ENCODE measurements around the gene NCOA3. TPM values are rescaled to one million over a fixed set of nuclear protein-coding genes. Genes with fewer than 3 reads are reported as not detected.
A peak's percentile ranks its signal among the peaks of the same experiment; 100 is the strongest.

Gene NCOA3
- total RNA-seq, 1 donor from 2014 or later, result 45.9 TPM

- Mint-ChIP-seq H3K36me3 (peaks cover 1% of the 10 kb centered on the region), H3K27ac (no peak overlapping the region), H3K27me3 (ENCODE audit: low read depth) (no peaks in the 10 kb centered on the region), H3K4me3 (no peak overlapping the region), H3K4me1 (peaks cover 29% of the 10 kb centered on the region), H3K9me3 (no peaks in the 10 kb centered on the region)
- TF ChIP-seq, protein P1, sequence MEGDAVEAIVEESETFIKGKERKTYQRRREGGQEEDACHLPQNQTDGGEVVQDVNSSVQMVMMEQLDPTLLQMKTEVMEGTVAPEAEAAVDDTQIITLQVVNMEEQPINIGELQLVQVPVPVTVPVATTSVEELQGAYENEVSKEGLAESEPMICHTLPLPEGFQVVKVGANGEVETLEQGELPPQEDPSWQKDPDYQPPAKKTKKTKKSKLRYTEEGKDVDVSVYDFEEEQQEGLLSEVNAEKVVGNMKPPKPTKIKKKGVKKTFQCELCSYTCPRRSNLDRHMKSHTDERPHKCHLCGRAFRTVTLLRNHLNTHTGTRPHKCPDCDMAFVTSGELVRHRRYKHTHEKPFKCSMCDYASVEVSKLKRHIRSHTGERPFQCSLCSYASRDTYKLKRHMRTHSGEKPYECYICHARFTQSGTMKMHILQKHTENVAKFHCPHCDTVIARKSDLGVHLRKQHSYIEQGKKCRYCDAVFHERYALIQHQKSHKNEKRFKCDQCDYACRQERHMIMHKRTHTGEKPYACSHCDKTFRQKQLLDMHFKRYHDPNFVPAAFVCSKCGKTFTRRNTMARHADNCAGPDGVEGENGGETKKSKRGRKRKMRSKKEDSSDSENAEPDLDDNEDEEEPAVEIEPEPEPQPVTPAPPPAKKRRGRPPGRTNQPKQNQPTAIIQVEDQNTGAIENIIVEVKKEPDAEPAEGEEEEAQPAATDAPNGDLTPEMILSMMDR (IDR thresholded peaks at IDR 0.05; ENCODE audit: unreplicated experiment), result no peak
- DNase-seq (ENCODE audit: low spot score in 2 of 2, unreplicated experiment in 2 of 2), result no peak
Observed at GRCh38 chr20:47660983-47661700, 159.5 kb downstream of the NCOA3 start.

GRCh38 chr20:47661714-47662113 is 160.0 kb downstream of the NCOA3 start:
- Mint-ChIP-seq H3K9me3 (no peaks in the 10 kb centered on the region), H3K36me3 (peaks cover 1% of the 10 kb centered on the region)

DNA sequence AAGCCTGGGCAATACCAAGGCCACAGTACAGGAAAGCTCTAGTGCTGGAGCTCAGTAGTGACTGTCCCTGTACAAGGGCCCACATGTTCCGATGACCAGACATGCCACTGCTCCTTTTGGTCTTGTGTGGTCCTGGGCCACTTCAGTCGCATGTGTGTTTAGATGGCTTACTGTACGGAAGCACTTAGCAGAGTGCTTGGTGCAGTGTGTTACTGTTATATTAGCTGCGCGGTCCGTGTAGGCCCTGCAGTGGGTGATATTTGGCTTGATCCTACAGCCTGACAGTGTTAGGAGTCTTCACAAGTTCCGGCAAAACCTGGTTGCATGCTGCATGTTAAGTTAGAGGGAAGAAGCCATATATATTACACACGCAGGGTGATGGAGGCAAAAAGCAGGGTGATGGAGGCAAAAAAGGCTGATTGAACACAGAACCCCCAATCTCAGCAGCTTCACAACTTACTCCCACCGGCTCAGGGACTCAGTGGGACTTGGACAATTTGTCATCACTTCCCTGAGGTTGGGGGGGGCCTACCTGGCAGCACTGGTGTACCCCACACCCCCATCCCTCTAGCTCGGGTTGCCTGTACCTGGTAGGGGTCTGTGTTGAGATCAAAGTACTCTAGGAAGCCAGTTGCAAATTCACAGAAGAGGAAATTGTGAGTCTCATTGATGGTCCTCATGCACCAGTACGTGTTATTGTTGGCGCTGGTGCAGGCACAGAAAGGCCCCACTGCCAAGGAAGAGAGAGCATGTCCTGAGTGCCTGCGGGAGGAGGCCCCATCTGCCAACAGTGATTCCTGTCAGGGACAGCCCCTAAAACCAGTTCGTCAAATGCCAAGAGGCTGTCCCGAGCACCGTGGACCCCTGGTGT is 161.0 kb downstream of the NCOA3 start:
- H3K4me1 Mint-ChIP-seq, result peaks cover 25% of the 10 kb centered on the region
- peaks cover 1% of the 10 kb centered on the region for H3K36me3 Mint-ChIP-seq
- H3K4me3 Mint-ChIP-seq, result no peak overlapping the region
- no peaks in the 10 kb centered on the region for H3K9me3 Mint-ChIP-seq
- no peak for DNase-seq (ENCODE audit: low spot score in 2 of 2, unreplicated experiment in 2 of 2)
- TF ChIP-seq, protein P1 (IDR thresholded peaks at IDR 0.05; ENCODE audit: unreplicated experiment), result no peak
- H3K27me3 Mint-ChIP-seq (ENCODE audit: low read depth), result no peaks in the 10 kb centered on the region
- no peak overlapping the region for H3K27ac Mint-ChIP-seq

More at GRCh38 chr20:47661714-47662113, 160.0 kb downstream of the NCOA3 start:
- no peak overlapping the region for H3K27ac Mint-ChIP-seq
- H3K27me3 Mint-ChIP-seq (ENCODE audit: low read depth), result no peaks in the 10 kb centered on the region
- TF ChIP-seq, protein P1 (IDR thresholded peaks at IDR 0.05; ENCODE audit: unreplicated experiment), result no peak
- no peak overlapping the region for H3K4me3 Mint-ChIP-seq
- peaks cover 25% of the 10 kb centered on the region for H3K4me1 Mint-ChIP-seq
- DNase-seq (ENCODE audit: low spot score in 2 of 2, unreplicated experiment in 2 of 2), result no peak

- H3K27me3 Mint-ChIP-seq (ENCODE audit: low read depth), result no peaks in the 10 kb centered on the region
- TF ChIP-seq, protein P1 (IDR thresholded peaks at IDR 0.05; ENCODE audit: unreplicated experiment), result peak; percentile 96
- H3K4me3 Mint-ChIP-seq, result no peak overlapping the region
- H3K27ac Mint-ChIP-seq, result peak overlapping the region; percentile 53
- peak; percentile 67 to 93 for DNase-seq (ENCODE audit: low spot score in 2 of 2, unreplicated experiment in 2 of 2)
- H3K36me3 Mint-ChIP-seq, result peaks cover 1% of the 10 kb centered on the region
- H3K9me3 Mint-ChIP-seq, result no peaks in the 10 kb centered on the region
- H3K4me1 Mint-ChIP-seq, result peaks cover 22% of the 10 kb centered on the region
Observed at GRCh38 chr20:47663354-47664067, 161.8 kb downstream of the NCOA3 start.

DNA sequence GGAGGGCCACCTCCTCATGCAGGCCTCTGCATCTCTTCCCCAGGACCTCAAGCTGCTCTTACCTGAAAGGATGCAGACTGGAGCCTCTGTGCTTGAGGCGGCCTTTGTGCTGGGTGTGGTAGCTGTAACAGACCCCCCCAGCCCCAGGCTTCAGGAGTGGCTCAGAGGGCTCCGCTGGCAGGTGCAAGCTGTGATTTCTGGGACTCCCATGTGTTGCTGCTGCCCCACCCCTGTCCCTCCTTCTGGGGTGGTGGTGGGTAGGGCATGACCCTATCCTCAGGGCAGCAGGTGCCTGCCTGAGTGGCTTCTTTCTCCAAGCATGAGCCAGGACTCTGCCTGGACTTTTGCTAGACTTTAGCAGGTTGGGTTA is 162.4 kb downstream of the NCOA3 start:
- H3K36me3 Mint-ChIP-seq, result peaks cover 5% of the 10 kb centered on the region
- H3K4me1 Mint-ChIP-seq, result peaks cover 22% of the 10 kb centered on the region
- H3K4me3 Mint-ChIP-seq, result no peak overlapping the region
- H3K27ac Mint-ChIP-seq, result peak overlapping the region; percentile 53
- TF ChIP-seq, protein P1 (IDR thresholded peaks at IDR 0.05; ENCODE audit: unreplicated experiment), result no peak
- no peaks in the 10 kb centered on the region for H3K27me3 Mint-ChIP-seq (ENCODE audit: low read depth)
- H3K9me3 Mint-ChIP-seq, result no peaks in the 10 kb centered on the region
- no peak for DNase-seq (ENCODE audit: low spot score in 2 of 2, unreplicated experiment in 2 of 2)
